ENCODE data around the gene CEP135. TPM values are rescaled to one million over a fixed set of nuclear protein-coding genes. Genes with fewer than 3 reads are reported as not detected.
"Not testable (repeated sequence)": the region's sequence is repeated elsewhere in the genome, so short reads cannot be mapped to it uniquely, and the experiment has no call there.

CEP135 gene
- total RNA-seq, 1 donor from 2014 or later, result 30.2 TPM

DNA sequence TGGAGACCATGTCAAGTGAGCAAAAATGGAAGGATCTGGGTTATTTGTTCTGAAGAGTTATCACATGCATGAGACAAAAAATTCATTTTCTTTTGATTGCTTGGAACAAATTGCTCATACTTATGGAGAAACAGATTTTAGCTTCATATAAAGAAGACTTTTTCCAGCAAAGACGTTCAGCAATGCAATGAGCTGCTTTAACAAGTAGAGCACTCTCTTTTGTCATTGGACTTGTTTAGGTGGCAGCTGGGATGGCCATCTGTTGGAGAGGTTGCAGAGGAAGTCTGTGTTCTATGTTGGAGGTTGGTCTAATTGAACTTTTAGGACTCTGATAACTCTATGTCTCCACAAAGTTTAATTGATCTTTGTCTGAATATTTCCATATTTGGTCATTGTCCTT lies 19.9 kb upstream of the CEP135 start:
- DNase-seq (no peak), ATAC-seq (ENCODE audit: low read depth) (no peak)
- Mint-ChIP-seq H3K4me1 (peaks cover 17% of the 10 kb centered on the region), H3K27ac (no peak overlapping the region), H3K36me3 (ENCODE audit: low read depth) (no peaks in the 10 kb centered on the region), H3K4me3 (no peak overlapping the region), H3K27me3 (no peaks in the 10 kb centered on the region), H3K9me3 (no peaks in the 10 kb centered on the region)
- TF ChIP-seq, protein P1, sequence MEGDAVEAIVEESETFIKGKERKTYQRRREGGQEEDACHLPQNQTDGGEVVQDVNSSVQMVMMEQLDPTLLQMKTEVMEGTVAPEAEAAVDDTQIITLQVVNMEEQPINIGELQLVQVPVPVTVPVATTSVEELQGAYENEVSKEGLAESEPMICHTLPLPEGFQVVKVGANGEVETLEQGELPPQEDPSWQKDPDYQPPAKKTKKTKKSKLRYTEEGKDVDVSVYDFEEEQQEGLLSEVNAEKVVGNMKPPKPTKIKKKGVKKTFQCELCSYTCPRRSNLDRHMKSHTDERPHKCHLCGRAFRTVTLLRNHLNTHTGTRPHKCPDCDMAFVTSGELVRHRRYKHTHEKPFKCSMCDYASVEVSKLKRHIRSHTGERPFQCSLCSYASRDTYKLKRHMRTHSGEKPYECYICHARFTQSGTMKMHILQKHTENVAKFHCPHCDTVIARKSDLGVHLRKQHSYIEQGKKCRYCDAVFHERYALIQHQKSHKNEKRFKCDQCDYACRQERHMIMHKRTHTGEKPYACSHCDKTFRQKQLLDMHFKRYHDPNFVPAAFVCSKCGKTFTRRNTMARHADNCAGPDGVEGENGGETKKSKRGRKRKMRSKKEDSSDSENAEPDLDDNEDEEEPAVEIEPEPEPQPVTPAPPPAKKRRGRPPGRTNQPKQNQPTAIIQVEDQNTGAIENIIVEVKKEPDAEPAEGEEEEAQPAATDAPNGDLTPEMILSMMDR (IDR thresholded peaks at IDR 0.05), result no peak
- CTCF ChIA-PET, result no interaction called here
- POLR2A ChIA-PET, result no interaction called here
- intact Hi-C loops (cut with micrococcal nuclease), result no loop called here

DNA sequence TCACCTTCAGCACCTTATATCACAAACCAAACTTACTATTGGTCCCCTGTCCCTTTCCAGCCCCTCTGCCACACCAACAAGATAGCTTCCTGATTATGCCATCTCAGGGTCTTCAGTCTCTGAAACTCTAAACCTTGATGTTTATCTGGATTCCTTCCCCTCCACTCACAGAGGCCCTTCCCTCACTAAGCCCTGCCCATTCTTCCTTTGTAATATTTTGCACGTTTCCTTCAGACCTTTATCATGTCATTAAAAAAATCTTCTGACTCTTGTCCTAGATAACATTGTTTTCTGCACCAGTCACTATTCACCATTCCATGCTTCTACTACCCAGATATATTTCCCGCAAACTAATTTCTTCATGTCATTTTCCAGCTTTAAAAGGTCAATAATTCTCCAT lies 17.7 kb upstream of the CEP135 start:
- Mint-ChIP-seq H3K36me3 (ENCODE audit: low read depth) (peaks cover under 1% of the 10 kb centered on the region), H3K27me3 (no peaks in the 10 kb centered on the region), H3K4me3 (no peak overlapping the region), H3K4me1 (peaks cover 17% of the 10 kb centered on the region), H3K9me3 (peaks cover 5% of the 10 kb centered on the region), H3K27ac (no peak overlapping the region)
- DNase-seq (no peak), ATAC-seq (ENCODE audit: low read depth) (no peak)
- CTCF ChIA-PET, result no interaction called here
- intact Hi-C loops (cut with micrococcal nuclease), result no loop called here
- POLR2A ChIA-PET, result no interaction called here
- TF ChIP-seq, protein P1 (IDR thresholded peaks at IDR 0.05), result no peak

DNA sequence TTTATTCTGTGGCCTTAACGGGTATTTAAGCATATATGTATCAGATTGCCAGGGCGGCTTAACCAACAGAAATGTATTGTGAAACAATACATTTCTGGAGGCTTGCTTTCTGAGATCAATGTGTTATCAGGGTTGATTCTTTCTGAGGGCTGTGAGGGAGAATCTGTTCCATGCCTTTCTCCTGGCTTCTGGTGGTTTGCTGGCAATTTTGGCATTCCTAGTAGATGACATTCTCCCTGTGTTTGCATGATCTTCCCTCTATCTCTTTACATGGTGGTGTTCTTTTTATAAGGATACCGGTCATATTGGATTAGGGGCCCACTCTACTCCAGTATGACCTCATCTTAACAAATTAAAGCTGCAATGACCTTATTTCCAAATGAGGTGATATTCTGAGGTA lies 16.9 kb upstream of the CEP135 start:
- TF ChIP-seq, protein P1 (IDR thresholded peaks at IDR 0.05), result no peak
- intact Hi-C loops (cut with micrococcal nuclease), result no loop called here
- Mint-ChIP-seq H3K4me1 (peaks cover 9% of the 10 kb centered on the region), H3K36me3 (ENCODE audit: low read depth) (peaks cover 8% of the 10 kb centered on the region), H3K27ac (no peak overlapping the region), H3K27me3 (no peaks in the 10 kb centered on the region), H3K9me3 (peaks cover 9% of the 10 kb centered on the region), H3K4me3 (no peak overlapping the region)
- DNase-seq (no peak), ATAC-seq (ENCODE audit: low read depth) (no peak)
- POLR2A ChIA-PET, result no interaction called here
- CTCF ChIA-PET, result no interaction called here

DNA sequence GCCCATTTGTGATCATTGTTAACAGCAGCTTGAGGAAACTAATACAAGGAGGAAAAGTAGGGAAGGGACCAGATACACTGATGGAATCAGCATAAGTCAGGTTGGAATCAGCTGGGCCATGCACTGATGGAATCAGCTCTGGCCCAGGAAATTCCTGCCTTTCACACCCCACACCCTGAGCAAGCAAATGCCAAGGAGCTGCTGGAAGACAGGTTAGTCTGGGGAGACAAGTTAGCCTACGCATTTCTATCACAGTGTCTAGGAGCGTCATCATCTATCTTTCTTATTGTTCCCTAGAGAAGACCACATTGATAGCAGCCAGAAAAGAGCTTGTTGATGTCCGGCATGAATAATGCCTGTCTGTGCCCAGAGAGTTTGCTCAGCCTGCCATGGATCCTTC lies 16.2 kb upstream of the CEP135 start:
- Mint-ChIP-seq H3K9me3 (peaks cover 9% of the 10 kb centered on the region), H3K27ac (no peak overlapping the region), H3K27me3 (no peaks in the 10 kb centered on the region), H3K36me3 (ENCODE audit: low read depth) (peaks cover 15% of the 10 kb centered on the region), H3K4me3 (no peak overlapping the region), H3K4me1 (peaks cover 6% of the 10 kb centered on the region)
- CTCF ChIA-PET, result no interaction called here
- intact Hi-C loops (cut with micrococcal nuclease), result no loop called here
- POLR2A ChIA-PET, result no interaction called here
- DNase-seq, result no peak
- TF ChIP-seq, protein P1 (IDR thresholded peaks at IDR 0.05), result no peak
- no peak for ATAC-seq (ENCODE audit: low read depth)

DNA sequence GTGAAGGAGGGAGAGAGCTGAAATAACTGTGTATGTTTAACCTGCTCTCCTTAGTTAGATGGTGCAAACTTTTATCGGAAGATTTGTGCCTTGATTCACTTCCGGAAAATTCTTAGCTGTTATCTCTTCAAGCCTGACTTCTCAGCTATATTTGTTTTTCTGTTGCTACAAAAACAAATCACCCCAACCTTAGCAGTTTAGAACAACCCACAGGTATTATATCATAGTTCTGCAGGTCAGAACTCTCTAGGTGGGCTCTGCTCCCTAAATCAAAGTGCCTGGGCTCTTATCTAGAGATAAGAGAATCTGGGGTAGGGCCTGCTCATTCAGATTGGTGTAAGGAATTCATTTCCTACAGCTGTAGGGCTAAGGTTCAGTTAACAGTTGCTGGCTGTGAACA lies 15.1 kb upstream of the CEP135 start:
- Mint-ChIP-seq H3K9me3 (peaks cover 16% of the 10 kb centered on the region), H3K4me1 (peaks cover 15% of the 10 kb centered on the region), H3K4me3 (no peak overlapping the region), H3K36me3 (ENCODE audit: low read depth) (peaks cover 26% of the 10 kb centered on the region), H3K27ac (no peak overlapping the region), H3K27me3 (no peaks in the 10 kb centered on the region)
- DNase-seq, result no peak
- no peak for ATAC-seq (ENCODE audit: low read depth)
- ChIA-PET CTCF (interaction anchor here (0.9 kb wide), 1 partner anchor 15 kb away, joined by 3 read pairs; no protein-coding TSS in a partner anchor), POLR2A (no interaction called here)
- TF ChIP-seq, protein P1 (IDR thresholded peaks at IDR 0.05), result no peak
- intact Hi-C loops (cut with micrococcal nuclease), result no loop called here

DNA sequence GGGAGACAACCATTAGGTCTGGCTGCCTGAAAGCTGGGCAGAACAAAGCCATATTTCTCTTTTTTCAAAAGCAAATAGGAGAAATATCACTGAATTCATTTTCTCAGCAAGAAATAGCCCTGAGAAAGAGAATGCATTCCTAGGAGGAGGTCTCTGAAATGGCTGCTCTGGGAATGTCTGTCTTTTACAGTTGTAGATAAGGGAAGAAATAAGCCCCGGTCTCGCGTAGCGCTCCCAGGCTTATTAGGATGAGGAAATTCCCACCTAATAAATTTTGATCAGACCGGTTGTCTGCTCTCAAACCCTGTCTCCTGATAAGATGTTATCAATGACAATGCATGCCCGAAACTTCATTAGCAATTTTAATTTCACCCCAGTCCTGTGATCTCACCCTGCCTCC lies 12.8 kb upstream of the CEP135 start:
- intact Hi-C loops (cut with micrococcal nuclease); H3K27me3 Mint-ChIP-seq; CTCF ChIA-PET; DNase-seq; H3K4me3 Mint-ChIP-seq; ATAC-seq (ENCODE audit: low read depth); H3K27ac Mint-ChIP-seq; POLR2A ChIA-PET: not testable (repeated sequence)
- peaks cover 20% of the 10 kb centered on the region for H3K9me3 Mint-ChIP-seq
- peaks cover 40% of the 10 kb centered on the region for H3K36me3 Mint-ChIP-seq (ENCODE audit: low read depth)
- peaks cover 22% of the 10 kb centered on the region for H3K4me1 Mint-ChIP-seq

Data from activated B cell treated with CpG ODN at 0.5 μM for 24 hours (primary cell).